Measurements from ENCODE around the gene ADSS1. TPM values are rescaled to one million over a fixed set of nuclear protein-coding genes. Genes with fewer than 3 reads are reported as not detected.

Gene ADSS1
- total and polyA plus RNA-seq, 9 donors, result 31.3 to 78.5 (median 56.9) TPM

DNA sequence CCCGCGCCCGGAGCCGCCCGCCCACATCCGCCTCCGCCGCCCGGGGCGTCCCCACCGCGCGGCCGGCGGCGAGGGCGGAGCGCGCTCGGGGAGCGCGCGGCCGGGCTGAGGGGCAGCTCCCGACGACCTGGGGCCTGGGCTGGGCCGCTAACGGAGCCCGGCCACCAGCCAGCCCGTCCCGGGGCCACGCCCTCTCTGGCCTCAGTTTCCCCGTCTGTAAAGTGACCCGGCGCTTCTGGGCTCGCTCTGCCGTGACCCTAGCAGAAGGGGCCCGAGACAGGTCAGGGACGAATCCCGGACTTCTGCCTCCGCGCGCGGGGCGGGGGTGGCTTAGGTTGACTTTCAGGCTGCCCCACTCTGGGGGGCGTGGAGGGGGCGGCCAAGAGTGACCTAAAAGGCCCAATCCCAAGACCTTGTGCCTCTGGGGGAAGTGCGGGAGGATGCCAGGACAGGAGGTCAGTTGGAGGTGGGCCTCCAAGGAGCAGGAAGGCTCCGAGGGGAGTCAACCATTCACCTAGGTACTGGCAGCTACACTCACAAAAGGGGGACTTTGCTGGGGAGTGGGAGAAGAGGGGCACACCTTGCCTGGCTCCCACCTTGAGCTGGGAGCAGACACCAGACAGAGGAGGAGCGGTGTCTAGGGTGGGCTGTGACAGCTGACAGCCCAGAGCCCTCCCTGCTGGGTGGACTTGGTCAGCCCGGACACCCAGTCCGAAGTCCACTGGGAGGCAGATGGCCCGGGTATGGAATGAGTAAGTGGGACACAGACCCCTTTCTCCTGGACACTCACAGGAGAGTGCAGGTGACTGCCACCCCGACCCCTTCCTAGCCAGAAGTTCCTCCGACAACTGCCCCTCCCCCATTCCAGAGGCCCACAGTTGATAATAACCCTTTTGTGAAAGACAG lies 72.0 kb downstream of the ADSS1 start:
- 5% methylated on average over 42 of the region's 55 CpGs for WGBS (ENCODE audit: insufficient coverage)

GRCh38 chr14:104796687-104797081 lies 72.7 kb downstream of the ADSS1 start:
- DNase-seq, result no peak
- Histone ChIP-seq H3K36me3 (ENCODE audit: control insufficient read depth, insufficient read depth, low read length) (peaks cover 13% of the 10 kb centered on the region), H3K27me3 (ENCODE audit: control insufficient read depth, insufficient read depth, low read length) (no peaks in the 10 kb centered on the region), H3K27ac (ENCODE audit: low read length) (peak overlapping the region; percentile 3), H3K4me1 (ENCODE audit: control insufficient read depth, insufficient read depth, low read length) (peaks cover 82% of the 10 kb centered on the region), H3K9me3 (replicated peaks; ENCODE audit: control insufficient read depth, low read depth, low read length) (no peaks in the 10 kb centered on the region), H3K4me3 (ENCODE audit: low read length) (no peak overlapping the region)
- 70% methylated on average over 6 of the region's 6 CpGs for WGBS (ENCODE audit: insufficient coverage)

More for the DNA sequence above, 72.0 kb downstream of the ADSS1 start:
- DNase-seq, result peak; percentile 76
- Histone ChIP-seq H3K36me3 (ENCODE audit: control insufficient read depth, insufficient read depth, low read length) (peaks cover 20% of the 10 kb centered on the region), H3K4me3 (ENCODE audit: low read length) (peak overlapping the region; percentile 44), H3K27me3 (ENCODE audit: control insufficient read depth, insufficient read depth, low read length) (no peaks in the 10 kb centered on the region), H3K9me3 (replicated peaks; ENCODE audit: control insufficient read depth, low read depth, low read length) (no peaks in the 10 kb centered on the region), H3K4me1 (ENCODE audit: control insufficient read depth, insufficient read depth, low read length) (peaks cover 78% of the 10 kb centered on the region), H3K27ac (ENCODE audit: low read length) (peak overlapping the region; percentile 75)

Other genes starting within 250 kb of the ADSS1 start
- 18.8 TPM for gene C14orf180, start 144.5 kb upstream of the ADSS1 start, total RNA-seq
- 10 to 100 TPM in 5 of 8 donors, 1 to 10 TPM in 3; 3.9 to 18.6 (median 11.3) TPM for gene C14orf180, start 144.5 kb upstream of the ADSS1 start, polyA plus RNA-seq (ENCODE audit: insufficient read depth in 1 of 8, insufficient read length in 8 of 8, low replicate concordance in 1 of 8)
- 0.49 TPM for gene TMEM179, start 119.5 kb upstream of the ADSS1 start, total RNA-seq
- under 1 TPM; 0.38 to 0.95 (median 0.64) TPM for gene TMEM179, start 119.5 kb upstream of the ADSS1 start, polyA plus RNA-seq (ENCODE audit: insufficient read depth in 1 of 8, insufficient read length in 8 of 8, low replicate concordance in 1 of 8)
- gene INF2, start 34.6 kb upstream of the ADSS1 start, total RNA-seq, result 31.1 TPM
- 10 to 100 TPM; 36.5 to 63.8 (median 48.8) TPM for gene INF2, start 34.6 kb upstream of the ADSS1 start, polyA plus RNA-seq (ENCODE audit: insufficient read depth in 1 of 8, insufficient read length in 8 of 8, low replicate concordance in 1 of 8)
- gene SIVA1, start 28.9 kb downstream of the ADSS1 start, total RNA-seq, result 92.4 TPM
- gene SIVA1, start 28.9 kb downstream of the ADSS1 start, polyA plus RNA-seq (ENCODE audit: insufficient read depth in 1 of 8, insufficient read length in 8 of 8, low replicate concordance in 1 of 8), result 100 to 1,000 TPM in 1 of 8 donors, 10 to 100 TPM in 7; 66.1 to 110 (median 81.7) TPM
- gene AKT1, start 71.5 kb downstream of the ADSS1 start, total RNA-seq, result 135 TPM
- 100 to 1,000 TPM; 137 to 255 (median 220) TPM for gene AKT1, start 71.5 kb downstream of the ADSS1 start, polyA plus RNA-seq (ENCODE audit: insufficient read depth in 1 of 8, insufficient read length in 8 of 8, low replicate concordance in 1 of 8)
- 3.3 TPM for gene ZBTB42, start 76.9 kb downstream of the ADSS1 start, total RNA-seq
- 1 to 10 TPM; 4.2 to 7.2 (median 5.3) TPM for gene ZBTB42, start 76.9 kb downstream of the ADSS1 start, polyA plus RNA-seq (ENCODE audit: insufficient read depth in 1 of 8, insufficient read length in 8 of 8, low replicate concordance in 1 of 8)
- gene CEP170B, start 141.0 kb downstream of the ADSS1 start, total RNA-seq, result 1.6 TPM
- gene CEP170B, start 141.0 kb downstream of the ADSS1 start, polyA plus RNA-seq (ENCODE audit: insufficient read depth in 1 of 8, insufficient read length in 8 of 8, low replicate concordance in 1 of 8), result 1 to 10 TPM; 1.8 to 5.1 (median 2.8) TPM
- gene PLD4, start 200.7 kb downstream of the ADSS1 start, total RNA-seq, result 3.1 TPM
- gene PLD4, start 200.7 kb downstream of the ADSS1 start, polyA plus RNA-seq (ENCODE audit: insufficient read depth in 1 of 8, insufficient read length in 8 of 8, low replicate concordance in 1 of 8), result 1 to 10 TPM; 4.4 to 9.7 (median 6.6) TPM